Articular chondrocyte of knee joint (primary cell): ENCODE results near the gene CDPF1. TPM values are rescaled to one million over a fixed set of nuclear protein-coding genes. Genes with fewer than 3 reads are reported as not detected.

Experiments
- total RNA-seq: library from RNA; depleted of rRNA; stranded (reverse); fragments of >200 nt; gene quantifications from 2 replicates; pipeline ENCODE4 v1.2.3, GENCODE V29; 2012

CDPF1 gene, protein sequence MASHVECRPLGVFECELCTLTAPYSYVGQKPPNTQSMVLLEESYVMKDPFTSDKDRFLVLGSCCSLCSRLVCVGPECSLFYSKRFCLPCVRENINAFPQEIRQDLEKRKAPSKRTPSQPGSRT
- total RNA-seq: 9.1 and 11.2 TPM in 2 replicates

GRCh38 chr22:46250035-46250782, at the start of gene CDPF1:
Gene CDPF1 (minus strand): TSS chr22:46250293. CDS start chr22:46248284, 2,009 bp downstream.

DNA sequence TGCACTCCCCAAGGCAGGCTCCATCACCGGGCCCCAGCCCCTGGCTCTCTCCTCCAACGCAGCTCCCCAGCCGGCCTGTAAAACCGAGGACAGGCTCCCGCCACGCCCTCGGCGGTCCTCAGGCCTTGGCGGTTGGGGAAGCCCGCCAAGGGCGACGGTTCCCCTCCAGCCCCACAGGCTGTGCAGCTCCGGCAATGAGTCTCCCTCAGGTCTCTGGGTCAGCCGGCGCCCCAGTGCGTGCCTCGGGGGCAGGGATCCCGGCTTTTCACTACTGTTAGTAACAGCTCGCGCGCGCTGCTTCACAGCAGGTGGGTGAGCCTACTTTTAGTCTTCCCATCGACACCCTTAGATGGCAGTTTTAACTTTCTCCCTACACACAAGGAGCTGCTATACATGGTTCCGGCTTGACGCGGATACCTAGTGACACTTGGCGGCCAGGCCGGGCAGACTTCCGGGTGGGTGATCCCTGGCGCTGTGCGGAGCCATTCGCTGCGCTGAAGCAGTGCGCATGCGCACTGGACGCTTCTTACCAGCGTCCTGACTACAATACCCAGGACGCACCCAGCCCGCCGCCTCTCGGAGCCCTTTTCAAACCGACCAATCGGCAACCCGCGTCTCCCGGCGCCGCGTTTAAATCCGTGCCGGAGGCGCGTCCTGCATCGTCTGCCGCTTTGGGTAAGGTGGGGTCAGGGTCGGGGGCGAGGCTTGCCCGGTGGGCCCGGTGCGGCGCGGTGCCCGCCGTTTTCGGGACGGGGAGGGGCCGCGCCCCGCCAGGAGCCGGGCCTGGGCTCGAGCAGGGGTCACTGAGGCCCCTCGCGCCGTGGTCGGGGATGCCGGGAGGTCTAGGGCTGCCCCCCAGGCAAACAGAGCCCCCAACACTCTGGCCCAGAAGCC, 46.4 kb upstream of the CDPF1 start, which contains the start of gene GTSE1:
Gene GTSE1 (plus strand): TSS at position 614 of the 894 bp plus-strand sequence. CDS start 531 bp downstream, outside the sequence.

DNA sequence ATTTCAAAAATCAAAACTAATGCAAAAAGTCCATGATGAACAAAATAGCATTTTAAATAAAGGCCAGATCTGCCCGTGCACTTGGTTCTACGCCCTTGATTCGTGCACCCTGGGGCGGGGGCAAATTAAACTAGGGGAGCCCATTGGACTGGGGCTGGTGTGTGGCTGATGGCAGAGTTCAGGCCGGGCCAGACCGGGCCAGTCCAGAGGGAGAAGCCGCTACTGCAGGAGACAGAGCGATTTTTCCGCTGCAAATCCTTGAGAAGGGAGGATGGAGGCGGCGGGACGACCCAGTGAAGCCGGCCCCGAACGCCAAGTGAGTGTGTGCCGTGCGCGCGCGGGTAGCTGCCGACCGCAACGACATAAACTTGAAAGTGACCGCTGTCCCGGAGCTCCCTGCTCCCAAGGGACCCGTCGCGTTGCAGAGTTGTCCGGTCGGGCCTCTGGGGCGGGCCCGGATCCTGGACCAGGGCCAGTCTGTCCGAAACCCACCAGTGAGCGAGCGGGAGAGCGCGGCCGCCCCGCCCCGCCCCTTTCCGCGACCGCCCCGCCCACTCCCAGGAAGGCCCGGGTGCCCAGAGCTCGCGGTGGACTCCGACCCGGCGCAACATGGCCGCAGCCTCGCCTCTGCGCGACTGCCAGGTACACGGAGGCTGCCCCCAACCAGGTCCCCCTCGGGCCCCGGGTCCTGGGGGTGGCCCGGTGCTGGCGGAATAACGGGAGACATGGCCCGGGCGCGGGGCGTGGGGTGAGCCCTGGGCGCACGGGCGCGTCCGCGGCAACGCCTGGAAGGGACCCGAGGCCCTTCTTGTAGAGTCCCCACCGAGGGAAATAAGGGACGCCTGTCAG, 17.6 kb upstream of the CDPF1 start, which contains the start of gene TTC38:
Gene TTC38 (plus strand): TSS at position 578 of the 849 bp plus-strand sequence. CDS start 32 bp downstream, at position 610.

GRCh38 chr22:46263216-46263590, 13.1 kb upstream of the CDPF1 start, which contains the start of gene PKDREJ:
Gene PKDREJ (minus strand): TSS chr22:46263343. CDS start chr22:46263322, 21 bp downstream.

Other genes starting within 250 kb of the CDPF1 start
- gene PPARA, start 99.8 kb downstream of the CDPF1 start, total RNA-seq: 27.0 and 29.5 TPM in 2 replicates
- under 0.01 and 0.11 TPM in 2 replicates for gene PKDREJ, start 13.1 kb upstream of the CDPF1 start, total RNA-seq
- 29.5 and 31.0 TPM in 2 replicates for gene TTC38, start 17.7 kb upstream of the CDPF1 start, total RNA-seq
- 8.4 and 8.6 TPM in 2 replicates for gene GTSE1, start 46.6 kb upstream of the CDPF1 start, total RNA-seq
- gene TRMU, start 85.4 kb upstream of the CDPF1 start, total RNA-seq: 22.2 and 23.1 TPM in 2 replicates